Measurements from ENCODE around the gene GPSM1. TPM values are rescaled to one million over a fixed set of nuclear protein-coding genes. Genes with fewer than 3 reads are reported as not detected.

Gene GPSM1, protein sequence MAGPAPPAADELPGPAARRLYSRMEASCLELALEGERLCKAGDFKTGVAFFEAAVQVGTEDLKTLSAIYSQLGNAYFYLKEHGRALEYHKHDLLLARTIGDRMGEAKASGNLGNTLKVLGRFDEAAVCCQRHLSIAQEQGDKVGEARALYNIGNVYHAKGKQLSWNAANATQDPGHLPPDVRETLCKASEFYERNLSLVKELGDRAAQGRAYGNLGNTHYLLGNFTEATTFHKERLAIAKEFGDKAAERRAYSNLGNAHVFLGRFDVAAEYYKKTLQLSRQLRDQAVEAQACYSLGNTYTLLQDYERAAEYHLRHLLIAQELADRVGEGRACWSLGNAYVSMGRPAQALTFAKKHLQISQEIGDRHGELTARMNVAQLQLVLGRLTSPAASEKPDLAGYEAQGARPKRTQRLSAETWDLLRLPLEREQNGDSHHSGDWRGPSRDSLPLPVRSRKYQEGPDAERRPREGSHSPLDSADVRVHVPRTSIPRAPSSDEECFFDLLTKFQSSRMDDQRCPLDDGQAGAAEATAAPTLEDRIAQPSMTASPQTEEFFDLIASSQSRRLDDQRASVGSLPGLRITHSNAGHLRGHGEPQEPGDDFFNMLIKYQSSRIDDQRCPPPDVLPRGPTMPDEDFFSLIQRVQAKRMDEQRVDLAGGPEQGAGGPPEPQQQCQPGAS
- 26.9 and 27.8 TPM in 2 replicates for total RNA-seq (2014; rRNA removed)
- percentile 48 among the genes with signal in this experiment for Bru-seq, nascent RNA
- percentile 54 among the genes with signal in this experiment for BruChase-seq, experiment 1, labeled RNA remaining after a 6-hour chase
- BruChase-seq, experiment 2, labeled RNA remaining after a 2-hour chase: percentile 57 among the genes with signal in this experiment
- long read RNA-seq, transcript GPSM1-205 (14 exons, 3,633 nt): major isoform, 21 of 49 reads
- long read RNA-seq, partial matches to known transcripts: 18 of 49 reads
- long read RNA-seq, other reads (novel, unspliced or antisense): 9 of 49 reads

DNA sequence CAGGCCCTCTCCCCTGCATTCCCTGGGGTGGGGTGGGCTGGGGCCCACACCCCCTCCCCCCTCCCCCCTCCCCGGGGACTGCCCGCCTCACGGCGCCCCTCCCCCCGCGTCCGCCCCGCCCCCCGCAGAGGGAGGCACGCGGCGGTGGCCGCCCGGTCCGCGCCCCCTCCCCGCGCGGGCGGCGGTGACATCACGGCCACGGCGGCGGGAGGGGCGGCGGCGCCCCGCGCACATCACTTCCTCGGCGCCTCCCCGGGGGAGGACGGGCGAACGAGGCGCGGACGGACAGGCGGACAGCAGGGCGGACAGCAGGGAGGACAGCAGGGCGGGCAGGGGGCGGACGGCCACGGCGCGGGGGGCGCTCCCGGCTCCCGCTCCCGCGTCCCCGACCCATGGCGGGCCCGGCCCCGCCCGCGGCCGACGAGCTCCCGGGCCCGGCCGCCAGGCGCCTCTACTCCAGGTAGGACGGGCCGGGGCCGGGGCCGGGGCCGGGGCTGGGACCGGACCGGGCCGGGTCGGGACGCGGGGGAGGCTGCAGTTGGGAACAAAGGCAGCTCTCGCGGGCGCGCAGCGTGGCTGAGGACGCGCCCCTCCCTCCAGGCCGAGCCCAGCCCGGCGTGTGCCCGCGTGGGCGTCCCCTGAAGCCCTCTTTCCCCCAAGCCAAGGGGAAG is at the start of gene GPSM1:
Gene GPSM1 (plus strand): TSS at position 236 of the 671 bp plus-strand sequence. CDS start 157 bp downstream, at position 393.
- peak within 1 kb of the TSS; percentile 84 for H3K4me3 ChIP-seq (ENCODE audit: low read length)
- peak; percentile 38 for DNase-seq
- no peaks in the 10 kb centered on the region for H3F3A ChIP-seq (ENCODE audit: low read length, unreplicated experiment)
- no peaks in the 10 kb centered on the region for H3K36me3 ChIP-seq (ENCODE audit: low read depth, low read length)
- intact Hi-C loops (cut with micrococcal nuclease): no loop called here
- no peaks in the 10 kb centered on the region for H3K27me3 ChIP-seq (ENCODE audit: low read length)
- TF ChIP-seq, protein P1, sequence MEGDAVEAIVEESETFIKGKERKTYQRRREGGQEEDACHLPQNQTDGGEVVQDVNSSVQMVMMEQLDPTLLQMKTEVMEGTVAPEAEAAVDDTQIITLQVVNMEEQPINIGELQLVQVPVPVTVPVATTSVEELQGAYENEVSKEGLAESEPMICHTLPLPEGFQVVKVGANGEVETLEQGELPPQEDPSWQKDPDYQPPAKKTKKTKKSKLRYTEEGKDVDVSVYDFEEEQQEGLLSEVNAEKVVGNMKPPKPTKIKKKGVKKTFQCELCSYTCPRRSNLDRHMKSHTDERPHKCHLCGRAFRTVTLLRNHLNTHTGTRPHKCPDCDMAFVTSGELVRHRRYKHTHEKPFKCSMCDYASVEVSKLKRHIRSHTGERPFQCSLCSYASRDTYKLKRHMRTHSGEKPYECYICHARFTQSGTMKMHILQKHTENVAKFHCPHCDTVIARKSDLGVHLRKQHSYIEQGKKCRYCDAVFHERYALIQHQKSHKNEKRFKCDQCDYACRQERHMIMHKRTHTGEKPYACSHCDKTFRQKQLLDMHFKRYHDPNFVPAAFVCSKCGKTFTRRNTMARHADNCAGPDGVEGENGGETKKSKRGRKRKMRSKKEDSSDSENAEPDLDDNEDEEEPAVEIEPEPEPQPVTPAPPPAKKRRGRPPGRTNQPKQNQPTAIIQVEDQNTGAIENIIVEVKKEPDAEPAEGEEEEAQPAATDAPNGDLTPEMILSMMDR (conservative IDR thresholded peaks at IDR 0.05; ENCODE audit: low read depth, low read length): no peak
- no peak for TF ChIP-seq EZH2phosphoT487 (IDR thresholded peaks at IDR 0.05; ENCODE audit: borderline replicate concordance, low read length)
- no peak for TF ChIP-seq EZH2 (IDR thresholded peaks at IDR 0.05; ENCODE audit: low read length, unreplicated experiment)
- H2AFZ ChIP-seq (ENCODE audit: low read length): no peak within 1 kb of the TSS
- H3K9ac ChIP-seq (ENCODE audit: low read length): peak within 1 kb of the TSS; percentile 63
- BruUV-seq (replicated peaks): no TSS peak
- H3K27ac ChIP-seq (ENCODE audit: low read length): no peak within 1 kb of the TSS
- H4K20me1 ChIP-seq (ENCODE audit: low read length): peaks cover 4% of the 10 kb centered on the region; the same call in 1 of the 2 replicates
- ChIA-PET CTCF (interaction anchor here (0.7 kb wide), 1 partner anchor 57 kb away, joined by 7 read pairs; no protein-coding TSS in a partner anchor), POLR2A (ENCODE audit: unreplicated experiment) (no interaction called here)
- peaks cover 30% of the 10 kb centered on the region for H3K79me2 ChIP-seq (ENCODE audit: low read length)
- peak within 1 kb of the TSS; percentile 99 for H3K4me2 ChIP-seq (ENCODE audit: low read length)
- H3K9me3 ChIP-seq (ENCODE audit: low read length): no peaks in the 10 kb centered on the region
- no peaks in the 10 kb centered on the region for H3K9me2 ChIP-seq (replicated peaks; ENCODE audit: low read length)
- peak; percentile 46 for ATAC-seq
- H3K4me1 ChIP-seq (ENCODE audit: insufficient read depth, low read length): peaks cover 8% of the 10 kb centered on the region

DNA sequence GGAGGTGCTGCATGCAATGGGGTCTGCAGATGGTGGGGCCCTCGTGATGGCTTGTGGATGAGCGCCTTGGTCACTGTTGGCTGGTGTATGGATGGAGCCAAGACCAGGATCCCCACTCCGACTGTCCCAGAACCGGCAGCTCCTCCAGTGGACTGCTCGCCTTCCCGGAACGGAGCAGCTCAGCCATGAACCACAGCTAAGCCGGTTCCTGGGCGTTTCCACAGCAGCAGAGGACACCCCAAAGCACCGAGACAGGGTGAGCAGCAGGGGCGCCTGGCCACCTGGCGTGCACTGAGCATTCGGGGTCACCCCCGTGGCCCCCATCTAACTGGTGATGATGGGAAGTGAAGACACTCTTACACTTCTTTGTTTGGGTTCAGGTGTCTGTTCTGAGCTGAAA is 49.6 kb upstream of the GPSM1 start:
- H3K79me2 ChIP-seq (ENCODE audit: low read length): no peaks in the 10 kb centered on the region
- no peaks in the 10 kb centered on the region for H3K9me3 ChIP-seq (ENCODE audit: low read length)
- H3K4me2 ChIP-seq (ENCODE audit: low read length): no peak overlapping the region
- H3F3A ChIP-seq (ENCODE audit: low read length, unreplicated experiment): no peaks in the 10 kb centered on the region
- DNase-seq (no peak), ATAC-seq (no peak)
- ChIA-PET POLR2A (ENCODE audit: unreplicated experiment) (no interaction called here), CTCF (no interaction called here)
- no peaks in the 10 kb centered on the region for H3K4me1 ChIP-seq (ENCODE audit: insufficient read depth, low read length)
- H3K4me3 ChIP-seq (ENCODE audit: low read length): no peak overlapping the region
- H3K27me3 ChIP-seq (ENCODE audit: low read length): no peaks in the 10 kb centered on the region
- H3K36me3 ChIP-seq (ENCODE audit: low read depth, low read length): no peaks in the 10 kb centered on the region
- no peak overlapping the region for H2AFZ ChIP-seq (ENCODE audit: low read length)
- H3K27ac ChIP-seq (ENCODE audit: low read length): no peak overlapping the region
- H3K9ac ChIP-seq (ENCODE audit: low read length): no peak overlapping the region
- no TSS peak for BruUV-seq (replicated peaks)
- intact Hi-C loops (cut with micrococcal nuclease): no loop called here
- TF ChIP-seq, protein P1 (conservative IDR thresholded peaks at IDR 0.05; ENCODE audit: low read depth, low read length): no peak
- TF ChIP-seq EZH2 (IDR thresholded peaks at IDR 0.05; ENCODE audit: low read length, unreplicated experiment) (no peak), EZH2phosphoT487 (IDR thresholded peaks at IDR 0.05; ENCODE audit: borderline replicate concordance, low read length) (no peak)
- H4K20me1 ChIP-seq (ENCODE audit: low read length): no peaks in the 10 kb centered on the region
- no peaks in the 10 kb centered on the region for H3K9me2 ChIP-seq (replicated peaks; ENCODE audit: low read length)

Data from PC-3 (cell line).